ENCODE results near the gene ENKUR.

Gene ENKUR

DNA sequence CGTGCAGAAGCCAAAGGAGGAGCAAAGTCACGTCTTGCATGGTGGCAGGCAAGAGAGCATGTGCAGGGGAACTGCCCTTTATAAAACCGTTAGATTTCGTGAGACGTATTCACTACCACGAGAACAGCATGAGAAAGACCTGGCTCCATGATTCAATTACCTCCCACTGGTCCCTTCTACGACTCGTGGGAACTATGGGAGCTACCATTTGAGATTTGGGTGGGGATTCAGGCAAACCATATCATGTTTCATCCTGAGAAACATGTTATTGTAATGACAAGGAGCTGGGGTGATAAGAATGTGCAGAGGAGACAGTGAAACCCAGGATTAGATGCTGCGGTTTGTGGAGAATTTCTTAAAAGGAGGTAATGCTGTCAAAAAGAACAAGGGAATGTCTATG lies 34.4 kb upstream of the ENKUR start:
- Histone ChIP-seq H4K20me1 (no peaks in the 10 kb centered on the region), H3K4me1 (peaks cover 12% of the 10 kb centered on the region), H3K36me3 (no peaks in the 10 kb centered on the region), H3K4me2 (no peak overlapping the region), H3K27me3 (no peaks in the 10 kb centered on the region), H3K9ac (no peak overlapping the region), H3K4me3 (no peak overlapping the region), H3K27ac (no peak overlapping the region), H3K9me3 (no peaks in the 10 kb centered on the region)
- no peak for TF ChIP-seq Cebpa-rat (IDR thresholded peaks at IDR 0.05)

DNA sequence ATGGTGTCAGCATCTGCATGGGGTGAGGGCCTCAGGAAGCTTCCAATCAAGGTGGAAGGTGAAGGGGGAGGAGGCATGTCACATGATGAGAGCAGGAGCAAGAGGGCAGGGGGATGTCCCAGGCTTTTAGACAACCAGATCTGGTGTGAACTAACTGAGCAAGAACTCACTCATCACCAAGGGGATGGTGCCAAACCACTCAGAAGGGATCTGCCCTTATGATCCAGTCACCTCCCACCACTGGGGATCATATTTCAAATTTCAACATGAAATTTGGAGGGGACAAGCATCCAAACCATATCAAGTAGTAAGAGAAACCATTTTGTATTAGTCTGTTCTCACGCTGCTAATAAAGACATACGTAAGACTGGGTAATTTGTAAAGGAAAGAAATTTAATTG lies 34.0 kb upstream of the ENKUR start:
- H3K4me1 ChIP-seq, result peaks cover 12% of the 10 kb centered on the region
- no peak overlapping the region for H3K27ac ChIP-seq
- no peaks in the 10 kb centered on the region for H4K20me1 ChIP-seq
- no peak for TF ChIP-seq Cebpa-rat (IDR thresholded peaks at IDR 0.05)
- H3K9ac ChIP-seq, result no peak overlapping the region
- H3K4me3 ChIP-seq, result no peak overlapping the region
- H3K27me3 ChIP-seq, result no peaks in the 10 kb centered on the region
- no peaks in the 10 kb centered on the region for H3K36me3 ChIP-seq
- no peak overlapping the region for H3K4me2 ChIP-seq
- H3K9me3 ChIP-seq, result no peaks in the 10 kb centered on the region

DNA sequence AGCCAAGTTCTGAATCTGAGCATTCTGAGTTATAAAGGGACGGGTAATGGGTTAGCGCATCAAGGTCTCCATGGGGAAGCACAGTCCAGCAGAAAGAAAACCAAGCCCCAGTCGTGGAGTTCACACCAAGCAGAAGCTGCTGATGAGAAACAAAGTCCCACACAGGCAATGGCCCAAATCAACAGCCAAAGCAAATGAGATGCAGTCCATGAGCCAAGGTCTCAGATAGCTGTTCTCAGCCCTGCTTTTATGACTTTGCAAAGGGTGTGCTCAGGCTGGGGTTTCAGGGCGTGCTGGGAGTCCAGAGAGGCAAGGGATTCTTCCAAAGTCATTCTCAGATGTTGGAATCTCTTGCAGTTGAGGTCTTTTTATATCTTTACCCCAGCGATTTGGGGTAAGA lies 32.5 kb upstream of the ENKUR start:
- H3K9ac ChIP-seq, result no peak overlapping the region
- no peak overlapping the region for H3K27ac ChIP-seq
- no peak for TF ChIP-seq Cebpa-rat (IDR thresholded peaks at IDR 0.05)

DNA sequence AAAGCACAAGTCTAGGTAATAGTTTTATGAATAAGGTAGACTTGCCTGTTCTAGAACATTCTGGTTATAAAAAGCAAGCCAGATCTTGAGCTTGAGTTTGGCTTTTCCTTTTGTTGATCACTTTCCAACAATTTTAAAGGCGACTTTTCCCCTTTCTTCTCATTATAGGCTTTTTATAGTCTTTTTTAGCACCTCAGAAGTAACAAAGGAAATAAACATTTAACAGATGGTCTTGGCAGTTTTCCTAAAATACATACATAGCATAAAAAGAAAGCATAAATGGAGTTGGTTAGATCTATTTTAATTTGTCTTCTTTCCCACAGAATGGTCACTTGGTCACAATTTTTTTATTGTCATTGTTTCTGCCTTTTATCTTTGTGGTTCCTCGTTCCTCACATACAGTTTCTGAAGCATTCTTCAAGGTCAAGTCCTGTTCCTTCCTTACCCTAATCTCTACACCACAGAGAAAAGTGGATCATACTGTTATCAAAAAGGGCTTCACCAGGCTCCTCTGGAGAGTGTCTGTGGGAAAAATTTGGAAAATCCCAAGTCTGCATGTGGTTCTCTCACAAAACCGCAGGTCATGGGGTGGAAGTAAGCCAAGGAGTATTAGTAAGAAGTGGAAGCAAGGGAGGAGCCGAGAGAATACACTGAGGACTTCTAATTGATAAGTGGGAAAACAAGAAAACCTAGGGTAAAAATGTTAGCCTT lies 31.8 kb upstream of the ENKUR start:
- TF ChIP-seq Cebpa-rat (IDR thresholded peaks at IDR 0.05), result no peak
- no peaks in the 10 kb centered on the region for H4K20me1 ChIP-seq
- H3K9me3 ChIP-seq, result no peaks in the 10 kb centered on the region
- H3K27ac ChIP-seq, result no peak overlapping the region
- H3K4me2 ChIP-seq, result peak overlapping the region; percentile 38
- H3K27me3 ChIP-seq, result no peaks in the 10 kb centered on the region
- H3K4me1 ChIP-seq, result peaks cover 12% of the 10 kb centered on the region
- H3K36me3 ChIP-seq, result no peaks in the 10 kb centered on the region
- H3K9ac ChIP-seq, result no peak overlapping the region
- H3K4me3 ChIP-seq, result no peak overlapping the region

More for the DNA sequence above, 32.5 kb upstream of the ENKUR start:
- Histone ChIP-seq H3K9me3 (no peaks in the 10 kb centered on the region), H4K20me1 (no peaks in the 10 kb centered on the region), H3K4me2 (no peak overlapping the region), H3K27me3 (no peaks in the 10 kb centered on the region), H3K36me3 (no peaks in the 10 kb centered on the region), H3K4me3 (no peak overlapping the region), H3K4me1 (peaks cover 12% of the 10 kb centered on the region)

DNA sequence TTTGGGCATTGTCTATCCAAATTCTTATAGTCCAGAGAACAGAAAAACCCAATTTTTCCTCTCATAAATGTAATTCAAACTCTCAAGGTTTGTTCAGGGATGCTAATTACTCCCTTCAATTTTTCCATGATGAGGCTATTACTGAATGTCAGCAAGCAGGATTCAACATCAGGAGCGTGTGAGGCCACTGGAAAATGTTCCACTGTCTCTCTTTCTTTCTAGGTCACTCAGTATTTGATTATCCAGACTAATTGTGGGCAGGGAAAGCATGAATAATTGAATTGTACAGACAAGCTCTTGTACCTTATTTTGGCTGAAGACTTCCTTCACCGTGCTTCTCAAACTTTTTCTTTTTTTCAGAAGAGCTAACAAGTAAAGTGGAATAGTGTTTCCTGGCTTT lies 31.1 kb upstream of the ENKUR start:
- no peaks in the 10 kb centered on the region for H3K9me3 ChIP-seq

DNA sequence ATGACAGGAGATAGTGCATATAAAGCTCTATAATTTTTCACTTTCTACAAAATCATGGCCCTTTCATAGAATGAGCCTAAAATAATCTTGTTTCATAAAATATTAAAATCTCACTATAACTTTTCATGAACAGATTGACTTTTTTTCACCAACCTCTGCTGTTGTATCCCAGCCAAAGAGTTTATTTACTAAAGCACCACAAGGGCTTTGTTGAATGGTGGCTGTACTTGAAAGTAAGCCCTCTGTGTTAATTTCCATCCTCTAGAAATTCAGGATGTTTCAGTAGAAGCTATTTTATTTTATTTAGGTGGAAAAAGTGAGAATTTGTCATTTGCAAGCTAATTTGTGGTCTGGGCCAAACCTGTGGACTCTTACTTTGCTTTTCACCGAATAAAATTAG lies 30.7 kb upstream of the ENKUR start:
- Histone ChIP-seq H3K4me3 (no peak overlapping the region), H3K27ac (no peak overlapping the region), H3K4me1 (peaks cover 12% of the 10 kb centered on the region), H3K4me2 (no peak overlapping the region), H3K9me3 (no peaks in the 10 kb centered on the region), H3K36me3 (no peaks in the 10 kb centered on the region), H3K27me3 (no peaks in the 10 kb centered on the region), H3K9ac (no peak overlapping the region), H4K20me1 (no peaks in the 10 kb centered on the region)
- no peak for TF ChIP-seq Cebpa-rat (IDR thresholded peaks at IDR 0.05)

More for the DNA sequence above, 31.1 kb upstream of the ENKUR start:
- Histone ChIP-seq H3K9ac (no peak overlapping the region), H3K27ac (no peak overlapping the region), H3K4me2 (no peak overlapping the region), H4K20me1 (no peaks in the 10 kb centered on the region), H3K36me3 (no peaks in the 10 kb centered on the region), H3K4me1 (peaks cover 12% of the 10 kb centered on the region), H3K27me3 (no peaks in the 10 kb centered on the region), H3K4me3 (no peak overlapping the region)
- TF ChIP-seq Cebpa-rat (IDR thresholded peaks at IDR 0.05), result no peak

DNA sequence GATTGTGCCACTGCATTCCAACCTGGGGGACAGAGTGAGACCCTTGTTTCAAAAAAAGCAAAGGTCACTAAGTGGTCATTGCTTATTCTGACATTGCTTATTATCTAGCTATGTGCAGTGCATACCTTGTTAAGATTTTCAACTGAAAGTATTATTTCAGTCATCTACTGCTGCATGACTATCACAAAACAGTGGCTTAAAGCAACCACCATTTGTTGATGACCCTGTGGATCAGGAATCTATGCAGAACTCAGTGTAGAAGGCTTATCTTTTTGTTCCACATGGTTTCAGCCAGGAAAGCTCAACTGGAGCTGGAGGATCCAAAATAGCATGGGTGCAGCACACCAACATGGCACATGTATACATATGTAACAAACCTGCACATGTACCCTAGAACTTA lies 23.6 kb upstream of the ENKUR start:
- Histone ChIP-seq H3K4me3 (no peak overlapping the region), H3K27ac (no peak overlapping the region), H3K9ac (no peak overlapping the region), H3K27me3 (no peaks in the 10 kb centered on the region), H4K20me1 (no peaks in the 10 kb centered on the region), H3K9me3 (no peaks in the 10 kb centered on the region), H3K4me1 (no peaks in the 10 kb centered on the region), H3K36me3 (no peaks in the 10 kb centered on the region), H3K4me2 (no peak overlapping the region)
- TF ChIP-seq Cebpa-rat (IDR thresholded peaks at IDR 0.05), result no peak

DNA sequence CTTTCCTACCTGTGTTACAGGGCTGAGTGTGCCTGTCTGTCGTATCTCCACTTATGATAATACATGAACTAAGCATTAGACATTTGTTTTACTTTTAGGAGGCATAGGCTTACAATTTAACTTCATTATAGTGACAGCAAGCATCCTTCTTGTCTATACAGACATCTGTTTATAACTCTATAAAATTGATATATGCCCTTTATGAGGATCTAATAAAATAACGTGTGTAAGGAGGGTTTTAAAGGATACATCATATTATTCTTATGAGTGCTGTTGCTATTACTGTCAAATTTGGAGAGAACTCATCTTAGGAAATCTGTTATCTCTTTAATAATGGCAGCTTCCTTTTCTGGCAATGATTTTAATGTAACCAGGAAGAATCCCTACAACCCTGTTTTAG lies 22.4 kb upstream of the ENKUR start:
- Histone ChIP-seq H3K4me1 (no peaks in the 10 kb centered on the region), H3K4me2 (no peak overlapping the region), H3K9me3 (no peaks in the 10 kb centered on the region), H3K27ac (no peak overlapping the region), H3K4me3 (no peak overlapping the region), H3K9ac (no peak overlapping the region), H4K20me1 (no peaks in the 10 kb centered on the region), H3K36me3 (no peaks in the 10 kb centered on the region), H3K27me3 (no peaks in the 10 kb centered on the region)
- no peak for TF ChIP-seq Cebpa-rat (IDR thresholded peaks at IDR 0.05)

DNA sequence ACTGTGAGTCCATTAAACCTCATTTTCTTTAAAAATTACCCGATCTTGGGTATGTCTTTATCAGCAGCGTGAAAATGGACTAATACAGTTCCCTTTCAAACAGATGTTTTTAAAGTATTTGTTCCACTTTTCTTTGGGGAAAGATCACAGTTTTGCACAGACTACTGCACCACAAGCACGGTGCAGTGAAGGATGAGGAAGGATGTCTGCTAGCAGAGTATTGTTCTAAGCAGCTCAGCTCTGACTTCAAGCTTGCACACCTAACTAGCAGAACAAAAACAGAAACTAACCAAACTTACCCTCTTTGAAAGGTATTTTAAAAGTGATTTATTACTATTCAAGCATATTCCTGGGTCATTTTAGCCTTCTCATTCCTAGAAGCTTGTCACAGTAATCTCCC lies 20.4 kb upstream of the ENKUR start:
- Histone ChIP-seq H3K36me3 (no peaks in the 10 kb centered on the region), H3K9me3 (no peaks in the 10 kb centered on the region), H3K27ac (no peak overlapping the region), H3K4me1 (no peaks in the 10 kb centered on the region), H4K20me1 (no peaks in the 10 kb centered on the region), H3K27me3 (no peaks in the 10 kb centered on the region), H3K9ac (no peak overlapping the region), H3K4me3 (no peak overlapping the region), H3K4me2 (no peak overlapping the region)
- TF ChIP-seq Cebpa-rat (IDR thresholded peaks at IDR 0.05), result no peak

DNA sequence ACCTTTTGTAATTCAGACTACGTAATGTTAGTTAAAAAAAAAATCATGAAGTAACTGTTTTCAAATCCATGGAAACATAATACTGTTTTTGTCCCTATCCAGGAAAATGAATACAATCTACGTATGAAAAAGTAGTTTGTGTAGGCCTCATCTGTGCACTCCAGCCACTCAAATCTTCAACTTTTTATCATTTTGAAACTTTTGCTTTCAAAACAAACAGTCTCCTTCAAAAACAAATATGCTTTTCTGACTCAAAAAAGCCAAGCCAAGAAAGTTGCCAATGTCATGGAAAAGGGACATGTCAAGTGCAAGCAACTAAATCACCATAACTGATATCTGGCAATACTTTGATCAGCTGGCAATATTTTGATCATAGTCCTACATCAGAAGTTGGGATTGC lies 13.6 kb upstream of the ENKUR start:
- no peaks in the 10 kb centered on the region for H3K9me3 ChIP-seq
- H3K4me3 ChIP-seq, result no peak overlapping the region
- no peak for TF ChIP-seq Cebpa-rat (IDR thresholded peaks at IDR 0.05)

DNA sequence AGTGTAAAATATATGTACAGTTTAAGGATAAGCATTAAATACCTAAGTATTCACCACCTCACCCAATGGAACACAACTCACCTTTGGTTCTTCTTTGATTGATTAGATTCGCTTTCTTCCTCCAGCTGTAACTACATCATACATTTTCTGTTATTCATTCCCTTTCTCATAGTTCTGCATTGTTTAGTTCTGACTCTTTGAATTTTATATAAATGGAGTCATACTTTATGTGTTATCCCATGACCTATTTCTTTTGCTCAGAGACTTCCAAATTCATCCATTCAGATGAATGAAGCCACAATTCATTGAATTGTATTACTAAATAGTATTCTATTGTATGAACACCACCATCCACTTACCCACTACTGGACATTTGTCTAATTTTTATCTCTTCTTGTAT lies 12.8 kb upstream of the ENKUR start:
- Histone ChIP-seq H3K4me1 (no peaks in the 10 kb centered on the region), H3K36me3 (no peaks in the 10 kb centered on the region), H3K9ac (no peak overlapping the region), H3K9me3 (no peaks in the 10 kb centered on the region), H3K27ac (no peak overlapping the region), H3K4me2 (no peak overlapping the region), H3K4me3 (no peak overlapping the region), H3K27me3 (no peaks in the 10 kb centered on the region), H4K20me1 (no peaks in the 10 kb centered on the region)
- TF ChIP-seq Cebpa-rat (IDR thresholded peaks at IDR 0.05), result no peak

More for the DNA sequence above, 13.6 kb upstream of the ENKUR start:
- no peaks in the 10 kb centered on the region for H3K4me1 ChIP-seq
- H3K4me2 ChIP-seq, result no peak overlapping the region
- H3K9ac ChIP-seq, result no peak overlapping the region
- no peaks in the 10 kb centered on the region for H3K36me3 ChIP-seq
- H3K27me3 ChIP-seq, result no peaks in the 10 kb centered on the region
- H4K20me1 ChIP-seq, result no peaks in the 10 kb centered on the region
- H3K27ac ChIP-seq, result no peak overlapping the region

Data from BLaER1 (cell line).